NK-92 treated with Interleukin-12 subunit alpha and Interleukin-12 subunit beta, amount 100 ng/mL, for 24 hours (cell line): ENCODE measurements around the gene GALNT2.

Source experiments
- DNase-seq: peaks from one replicate; lab custom pipeline; 2025; lab: John Stamatoyannopoulos, UW

GALNT2 gene

GRCh38 chr1:230301822-230302221 lies 234.8 kb downstream of the GALNT2 start:
- DNase-seq = no peak

GRCh38 chr1:230303069-230303468 lies 236.0 kb downstream of the GALNT2 start:
- no peak for DNase-seq

DNA sequence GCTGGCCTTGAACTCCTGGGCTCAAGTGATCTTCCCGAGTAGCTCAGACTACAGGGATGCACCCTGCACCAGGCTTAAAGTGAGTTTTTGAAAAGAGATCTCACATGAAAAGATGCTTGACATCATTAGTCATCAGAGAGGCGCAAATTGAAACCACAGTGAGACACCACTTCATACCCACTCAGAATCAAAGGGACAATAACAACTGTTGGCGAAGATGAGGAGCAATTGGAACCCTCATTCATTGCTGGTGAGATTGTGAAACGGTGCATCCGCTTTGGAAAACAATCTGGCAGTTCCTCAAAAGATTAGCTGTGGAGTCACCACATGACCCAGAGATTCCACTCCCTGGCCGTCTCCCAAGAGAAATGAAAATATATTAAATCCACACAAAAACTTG lies 236.8 kb downstream of the GALNT2 start:
- DNase-seq = no peak

GRCh38 chr1:230306169-230306568 lies 239.1 kb downstream of the GALNT2 start:
- DNase-seq = no peak

DNA sequence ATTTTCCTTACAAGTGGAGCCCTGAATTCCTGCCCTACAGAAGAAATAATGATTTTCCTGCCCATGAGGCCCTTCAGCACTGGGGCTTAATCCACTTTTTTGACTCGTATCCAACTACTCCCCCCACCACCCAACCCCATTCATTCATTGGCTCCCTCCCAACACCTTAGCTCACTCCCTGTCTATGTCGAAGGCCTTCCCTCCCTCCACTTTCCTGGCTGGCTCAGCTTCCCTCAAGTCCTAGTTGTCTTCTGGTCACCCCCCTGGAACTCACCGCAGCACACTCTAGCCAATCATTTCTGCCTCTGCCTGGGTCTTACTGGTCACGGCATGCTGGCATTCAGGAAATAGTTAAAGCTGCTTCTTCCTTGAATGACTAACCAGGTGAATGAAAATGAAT lies 240.2 kb downstream of the GALNT2 start:
- DNase-seq = no peak

DNA sequence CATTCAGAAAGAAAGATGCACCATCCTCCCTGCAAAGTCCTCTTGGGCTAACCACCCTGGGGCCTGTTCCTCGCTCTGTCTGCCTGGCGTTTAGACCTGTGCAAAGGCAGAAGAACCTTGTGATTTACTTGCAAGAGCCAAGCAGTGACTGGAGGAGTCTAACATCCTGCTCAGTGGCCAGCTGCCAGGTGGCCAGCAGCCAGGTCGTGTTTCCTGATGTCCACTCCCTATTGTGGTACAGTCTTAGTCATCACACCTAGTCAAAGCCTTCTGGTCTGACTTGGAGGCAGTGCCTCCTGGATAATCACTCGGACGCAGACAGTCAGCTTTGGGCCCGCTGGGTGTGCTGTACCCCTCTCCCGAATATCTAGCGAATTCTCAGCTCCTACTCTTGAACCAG lies 241.0 kb downstream of the GALNT2 start:
- no peak for DNase-seq

- no peak for DNase-seq
Measured at GRCh38 chr1:230308821-230309220, 241.8 kb downstream of the GALNT2 start.

- no peak for DNase-seq
Measured at GRCh38 chr1:230309646-230310177, 242.7 kb downstream of the GALNT2 start.

DNA sequence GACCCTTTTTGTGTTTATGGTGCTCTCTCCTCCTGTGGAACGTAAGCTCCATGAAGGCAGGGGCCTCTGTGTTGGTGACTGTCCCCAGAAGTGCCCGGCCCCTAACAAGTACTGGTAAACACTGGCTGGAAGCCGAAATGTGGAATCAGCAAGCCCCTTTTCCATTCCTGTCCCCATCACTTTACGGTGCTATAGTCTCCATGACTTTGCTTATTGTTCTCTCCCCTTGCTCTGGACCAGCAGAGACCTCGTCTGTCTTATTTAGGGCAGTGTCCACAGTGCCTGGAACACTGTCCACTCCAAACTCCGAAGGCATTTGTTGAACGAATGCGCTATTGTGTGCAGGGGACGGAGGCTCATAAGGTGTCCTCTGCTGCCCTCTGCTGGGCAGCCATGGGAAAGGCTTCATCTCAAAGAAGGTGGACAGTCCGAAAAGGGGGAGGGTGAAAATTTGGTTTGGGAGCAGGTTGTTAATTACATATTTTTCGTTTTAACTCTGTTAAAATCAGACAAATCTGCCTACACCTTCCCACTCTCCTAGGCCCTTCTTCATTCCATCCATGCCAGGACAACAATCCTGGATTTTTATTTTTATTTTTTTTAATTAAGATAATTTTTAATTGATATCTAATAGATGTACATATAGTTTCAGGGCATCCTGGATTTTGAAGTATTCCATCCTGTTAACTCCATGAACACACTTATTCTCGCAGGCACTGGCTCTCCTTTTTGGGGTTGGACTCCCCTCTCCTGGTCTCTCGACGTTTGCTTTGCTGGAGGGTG lies 243.5 kb downstream of the GALNT2 start:
- DNase-seq = peak; percentile 33

DNA sequence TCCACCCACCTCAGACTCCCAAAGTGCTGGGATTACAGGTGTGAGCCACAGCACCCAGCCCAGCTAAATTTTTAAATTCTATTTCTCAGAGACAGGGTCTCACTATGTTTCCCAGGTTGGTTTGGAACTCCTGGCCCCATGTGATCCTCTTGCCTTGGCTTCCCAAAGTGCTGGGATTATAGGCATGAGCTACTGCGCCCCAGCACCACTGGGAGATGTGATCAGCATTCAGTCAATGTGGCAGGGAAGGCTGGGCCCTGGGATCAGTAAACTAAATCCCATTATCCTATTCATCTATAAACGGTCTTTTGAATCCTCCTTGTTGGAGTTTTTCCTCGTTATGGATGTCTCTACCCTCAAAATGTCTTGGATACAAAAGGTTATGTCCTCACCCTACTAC lies 245.6 kb downstream of the GALNT2 start:
- DNase-seq = no peak

DNA sequence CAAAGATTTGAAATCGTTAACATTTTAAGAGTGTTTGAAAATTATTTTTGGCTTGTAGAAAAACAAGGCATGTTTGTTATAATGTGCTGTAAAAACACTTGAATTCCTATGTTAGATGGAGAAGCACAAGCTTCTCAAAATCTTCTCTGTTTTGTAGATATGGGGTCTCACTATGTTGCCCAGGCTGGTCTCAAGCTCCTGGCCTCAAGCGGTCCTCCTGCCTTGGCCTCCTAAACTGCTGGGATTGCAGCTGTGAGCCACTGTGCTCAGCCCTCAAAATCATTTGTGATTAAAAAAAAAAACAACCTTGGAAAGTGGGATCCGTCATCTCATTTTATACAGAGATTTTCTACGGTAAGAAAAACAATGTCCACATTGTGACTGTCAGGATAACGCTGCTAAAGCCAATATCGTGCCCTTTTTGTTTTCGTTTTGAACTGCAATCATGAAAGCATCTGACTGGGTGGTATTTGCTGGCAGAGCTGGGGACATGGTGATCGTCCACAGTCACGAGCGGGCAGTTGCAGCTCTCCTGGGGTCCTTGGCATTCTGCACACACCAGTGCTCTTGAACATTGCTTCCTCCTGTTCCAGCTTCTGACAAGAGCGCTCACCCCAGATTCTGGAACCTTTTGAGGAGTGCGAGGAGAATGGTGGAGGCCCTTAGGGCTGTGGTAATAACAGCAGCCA lies 246.6 kb downstream of the GALNT2 start:
- DNase-seq = no peak

DNA sequence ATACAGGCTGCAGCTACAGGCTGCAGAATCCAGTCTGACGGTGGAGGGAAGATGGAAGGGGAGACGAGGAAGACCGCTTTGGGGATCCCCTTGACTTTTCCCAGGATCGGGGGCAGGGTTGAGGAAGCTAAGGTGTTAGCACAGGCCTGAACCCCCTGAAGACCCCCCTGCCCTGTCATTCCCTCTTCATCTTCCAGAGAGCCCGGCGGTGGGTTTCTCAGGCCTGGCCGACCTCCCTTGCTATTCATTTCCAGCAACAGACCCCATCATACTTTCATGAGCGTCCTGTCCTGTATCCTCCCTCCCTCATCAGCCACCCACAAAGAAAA lies 247.1 kb downstream of the GALNT2 start:
- DNase-seq = no peak

DNA sequence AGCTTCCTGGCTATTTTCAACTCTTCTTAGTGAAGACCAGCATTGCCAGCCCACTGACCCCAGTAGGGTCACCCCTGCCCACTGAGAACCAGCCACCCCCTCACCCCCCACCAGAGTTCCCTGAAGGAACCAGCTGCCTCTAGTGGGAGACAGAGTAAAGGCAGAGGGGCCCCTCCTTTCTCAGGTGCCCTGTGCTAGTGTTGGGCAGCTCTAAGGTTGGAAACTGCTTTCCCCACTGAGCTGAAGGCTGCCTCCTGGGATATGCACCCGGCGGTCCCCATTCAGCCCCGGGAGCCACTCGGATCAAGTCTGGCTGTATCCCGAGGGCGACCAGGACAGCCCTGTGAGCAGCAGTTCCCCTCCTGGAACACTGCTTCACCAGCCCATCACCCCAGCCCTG lies 248.1 kb downstream of the GALNT2 start:
- no peak for DNase-seq

DNA sequence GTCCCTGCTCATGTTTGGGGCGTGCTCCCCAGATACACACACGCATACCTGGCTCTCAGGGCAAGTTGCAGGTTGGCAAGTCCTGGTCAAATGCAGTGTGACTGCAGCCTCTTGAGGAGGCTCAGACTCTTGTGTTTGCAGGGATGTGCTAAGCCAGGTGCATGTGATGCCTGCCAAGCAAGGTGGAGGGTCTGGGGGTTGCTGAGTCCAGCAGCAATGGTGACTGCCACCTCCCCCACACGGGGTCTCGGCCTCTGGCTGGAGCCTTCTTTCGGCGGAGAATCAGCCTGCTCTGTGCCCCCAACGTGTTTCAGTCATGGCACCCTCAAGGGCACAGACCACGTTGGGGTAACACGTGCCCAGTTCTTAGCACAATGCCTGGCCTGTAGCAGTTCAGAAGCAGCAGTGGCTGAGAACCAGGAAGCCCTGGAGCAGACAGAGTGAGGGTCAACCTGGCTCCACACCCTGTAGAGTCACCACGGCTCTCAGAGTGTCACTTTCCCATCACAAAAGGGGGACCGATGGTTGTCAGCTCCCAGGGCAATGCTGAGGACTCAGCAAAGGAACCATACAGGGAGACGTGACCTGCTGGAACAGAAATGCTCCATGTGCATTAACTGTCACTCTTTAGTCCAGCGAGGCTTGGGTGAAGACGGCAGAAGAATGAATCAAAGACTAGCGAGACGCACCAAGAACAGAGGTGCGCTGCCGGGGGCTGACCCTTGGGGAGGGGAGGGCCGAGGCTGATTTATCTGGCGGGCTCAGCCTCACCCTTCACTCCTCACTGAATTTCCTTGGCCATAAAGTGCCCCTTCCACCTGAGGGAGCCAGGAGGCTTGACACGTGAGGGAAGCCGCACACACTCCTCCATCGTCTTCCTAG lies 250.1 kb downstream of the GALNT2 start:
- DNase-seq = no peak

- no peak for DNase-seq
Measured at GRCh38 chr1:230317823-230318819, 251.1 kb downstream of the GALNT2 start.

- DNase-seq = no peak
Measured at GRCh38 chr1:230319014-230319747, 252.1 kb downstream of the GALNT2 start.

DNA sequence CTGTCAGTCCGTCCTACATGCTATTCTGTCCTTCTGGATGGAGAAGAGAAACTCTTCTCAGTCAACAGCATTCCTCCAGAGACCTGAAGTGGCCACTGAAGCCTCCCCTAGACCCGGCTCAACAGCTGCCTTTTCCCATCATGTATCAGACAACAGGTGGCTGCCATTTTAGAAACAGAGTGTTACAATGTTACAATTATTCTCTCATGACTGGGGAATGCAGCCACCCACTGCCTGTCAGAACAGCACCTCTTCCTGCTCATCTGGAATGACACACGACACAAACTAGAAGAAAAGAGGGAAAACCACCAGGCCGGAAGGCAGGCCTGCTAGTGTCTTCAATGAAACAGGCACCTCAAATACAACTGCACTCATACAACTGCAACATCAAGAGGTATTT lies 253.8 kb downstream of the GALNT2 start:
- DNase-seq = no peak

DNA sequence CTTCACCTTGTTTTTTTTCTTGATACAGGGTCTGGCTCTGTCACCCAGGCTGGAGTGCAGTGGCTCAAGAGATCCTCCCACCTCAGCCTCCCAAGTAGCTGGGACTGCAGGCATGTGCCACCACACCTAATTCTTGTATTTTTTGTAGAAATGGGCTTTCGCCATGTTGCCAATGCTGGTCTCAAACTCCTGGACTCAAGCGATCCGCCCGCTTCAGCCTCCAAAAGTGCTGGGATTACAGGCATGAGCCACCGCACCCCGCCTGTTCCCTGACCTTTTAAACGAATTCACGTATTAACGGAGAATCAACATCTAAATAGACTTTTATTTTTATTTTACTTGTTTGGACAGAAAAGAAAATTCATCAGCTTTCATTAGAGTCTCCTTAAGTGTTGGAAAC lies 254.3 kb downstream of the GALNT2 start:
- no peak for DNase-seq

DNA sequence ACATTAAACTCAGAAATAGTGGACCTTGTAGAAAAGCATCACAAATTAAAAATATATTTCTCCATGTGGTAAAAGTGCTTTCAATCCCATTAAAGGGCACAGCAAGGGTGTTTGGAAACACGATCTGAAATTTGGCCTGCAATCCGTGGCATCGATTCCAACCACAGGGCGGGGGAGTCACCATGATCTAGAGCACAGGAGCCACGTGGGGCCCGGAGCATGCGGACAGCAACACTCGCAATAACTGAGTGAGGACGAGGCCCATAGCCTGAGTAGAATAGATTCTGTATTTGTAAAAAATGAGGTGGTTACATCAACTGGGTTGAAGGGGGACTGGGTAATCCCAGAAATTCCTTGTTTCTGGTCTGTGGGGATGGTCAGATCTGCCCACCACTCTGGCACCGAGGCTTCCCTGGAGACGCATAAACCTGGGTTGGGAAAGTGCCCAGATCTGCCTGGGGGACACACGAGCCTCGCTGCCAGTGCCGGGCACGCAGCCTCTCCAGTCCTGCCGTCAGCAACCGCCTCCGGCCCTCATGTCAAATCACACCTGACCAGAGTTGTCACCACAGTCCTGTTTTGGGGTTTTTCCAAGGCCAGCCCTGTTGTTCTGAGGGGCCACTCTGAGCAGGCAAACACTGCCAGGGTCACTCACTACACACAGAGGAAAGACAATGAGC lies 254.8 kb downstream of the GALNT2 start:
- DNase-seq = no peak

- no peak for DNase-seq
Measured at GRCh38 chr1:230322421-230322756, 255.4 kb downstream of the GALNT2 start.
